ENCODE data around the gene RSAD2. TPM values are rescaled to one million over a fixed set of nuclear protein-coding genes. Genes with fewer than 3 reads are reported as not detected.
"Not testable (repeated sequence)": the region's sequence is repeated elsewhere in the genome, so short reads cannot be mapped to it uniquely, and the experiment has no call there.

The RSAD2 gene
- total RNA-seq, 4 donors from 2014 or later: 1.8 to 7.0 (median 5.7) TPM

DNA sequence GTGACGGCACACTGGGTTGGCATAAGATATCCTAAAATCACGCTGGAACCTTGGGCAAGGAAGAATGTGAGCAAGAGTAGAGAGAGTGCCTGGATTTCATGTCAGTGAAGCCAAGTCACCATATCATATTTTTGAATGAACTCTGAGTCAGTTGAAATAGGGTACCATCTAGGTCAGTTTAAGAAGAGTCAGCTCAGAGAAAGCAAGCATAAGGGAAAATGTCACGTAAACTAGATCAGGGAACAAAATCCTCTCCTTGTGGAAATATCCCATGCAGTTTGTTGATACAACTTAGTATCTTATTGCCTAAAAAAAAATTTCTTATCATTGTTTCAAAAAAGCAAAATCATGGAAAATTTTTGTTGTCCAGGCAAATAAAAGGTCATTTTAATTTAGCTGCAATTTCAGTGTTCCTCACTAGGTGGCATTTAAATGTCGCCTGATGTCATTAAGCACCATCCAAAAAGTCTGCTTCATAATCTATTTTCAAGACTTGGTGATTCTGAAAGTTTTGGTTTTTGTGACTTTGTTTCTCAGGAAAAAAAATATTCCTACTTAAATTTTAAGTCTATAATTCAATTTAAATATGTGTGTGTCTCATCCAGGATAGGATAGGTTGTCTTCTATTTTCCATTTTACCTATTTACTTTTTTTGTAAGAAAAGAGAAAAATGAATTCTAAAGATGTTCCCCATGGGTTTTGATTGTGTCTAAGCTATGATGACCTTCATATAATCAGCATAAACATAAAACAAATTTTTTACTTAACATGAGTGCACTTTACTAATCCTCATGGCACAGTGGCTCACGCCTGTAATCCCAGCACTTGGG is 19.6 kb downstream of the RSAD2 start:
- H3K4me3 ChIP-seq: no peak overlapping the region
- TF ChIP-seq, protein P1, sequence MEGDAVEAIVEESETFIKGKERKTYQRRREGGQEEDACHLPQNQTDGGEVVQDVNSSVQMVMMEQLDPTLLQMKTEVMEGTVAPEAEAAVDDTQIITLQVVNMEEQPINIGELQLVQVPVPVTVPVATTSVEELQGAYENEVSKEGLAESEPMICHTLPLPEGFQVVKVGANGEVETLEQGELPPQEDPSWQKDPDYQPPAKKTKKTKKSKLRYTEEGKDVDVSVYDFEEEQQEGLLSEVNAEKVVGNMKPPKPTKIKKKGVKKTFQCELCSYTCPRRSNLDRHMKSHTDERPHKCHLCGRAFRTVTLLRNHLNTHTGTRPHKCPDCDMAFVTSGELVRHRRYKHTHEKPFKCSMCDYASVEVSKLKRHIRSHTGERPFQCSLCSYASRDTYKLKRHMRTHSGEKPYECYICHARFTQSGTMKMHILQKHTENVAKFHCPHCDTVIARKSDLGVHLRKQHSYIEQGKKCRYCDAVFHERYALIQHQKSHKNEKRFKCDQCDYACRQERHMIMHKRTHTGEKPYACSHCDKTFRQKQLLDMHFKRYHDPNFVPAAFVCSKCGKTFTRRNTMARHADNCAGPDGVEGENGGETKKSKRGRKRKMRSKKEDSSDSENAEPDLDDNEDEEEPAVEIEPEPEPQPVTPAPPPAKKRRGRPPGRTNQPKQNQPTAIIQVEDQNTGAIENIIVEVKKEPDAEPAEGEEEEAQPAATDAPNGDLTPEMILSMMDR (IDR thresholded peaks at IDR 0.05): peak; percentile 50 to 80 (median 72)
- TF ChIP-seq POLR2A (IDR thresholded peaks at IDR 0.05): no peak
- no peaks in the 10 kb centered on the region for H3K9me3 ChIP-seq
- H3K36me3 ChIP-seq: peaks cover 0 to 32% of the 10 kb centered on the region in 2 donors
- WGBS, 2 donors (ENCODE audit: low coverage in 1 of 2): 72 to 76% methylated on average over 5 of the region's 5 CpGs
- no peaks in the 10 kb centered on the region for H3K27me3 ChIP-seq
- H3K27ac ChIP-seq: no peak overlapping the region
- H3K4me1 ChIP-seq: no peaks in the 10 kb centered on the region
- no peak for ATAC-seq

DNA sequence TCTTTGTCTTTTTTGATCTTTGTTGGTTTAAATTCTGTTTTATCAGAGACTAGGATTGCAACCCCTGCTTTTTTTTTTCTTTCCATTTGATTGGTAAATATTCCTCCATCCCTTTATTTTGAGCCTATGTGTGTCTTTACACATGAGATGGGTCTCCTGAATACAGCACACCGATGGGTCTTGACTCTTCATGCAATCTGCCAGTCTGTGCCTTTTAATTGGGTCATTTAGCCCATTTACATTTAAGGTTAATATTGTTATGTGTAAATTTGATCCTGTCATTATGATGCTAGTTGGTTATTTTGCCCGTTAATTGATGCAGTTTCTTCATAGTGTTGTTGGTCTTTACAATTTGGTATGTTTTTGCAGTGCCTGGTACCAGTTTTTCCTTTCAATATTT is 25.0 kb downstream of the RSAD2 start:
- H3K36me3 ChIP-seq, H3K4me3 ChIP-seq, H3K9me3 ChIP-seq, H3K27me3 ChIP-seq, H3K4me1 ChIP-seq, ATAC-seq, H3K27ac ChIP-seq: not testable (repeated sequence)
- WGBS, 2 donors (ENCODE audit: low coverage in 1 of 2): 92 to 100% methylated on average over 2 of the region's 2 CpGs

DNA sequence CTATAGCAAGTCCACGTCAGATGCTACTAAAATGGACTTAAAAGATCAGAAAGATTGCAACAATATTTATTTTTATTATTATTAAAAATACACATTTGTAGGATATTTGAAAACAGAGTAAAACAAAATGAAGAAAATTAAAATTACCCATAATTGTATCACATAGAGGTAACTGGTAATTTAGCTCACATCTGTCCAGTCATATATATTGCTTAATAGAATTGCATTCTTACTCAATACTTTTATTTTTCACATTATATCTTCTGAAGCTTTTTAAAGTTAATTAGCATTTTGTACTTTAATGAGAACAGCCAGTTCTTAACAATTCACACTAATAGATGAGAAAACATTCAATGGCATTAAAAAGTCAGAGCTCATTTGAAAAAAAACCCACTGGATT is 28.1 kb downstream of the RSAD2 start:
- H3K27me3 ChIP-seq: no peaks in the 10 kb centered on the region
- H3K9me3 ChIP-seq: no peaks in the 10 kb centered on the region
- H3K4me1 ChIP-seq: no peaks in the 10 kb centered on the region
- H3K36me3 ChIP-seq: peaks cover 0 to 3% of the 10 kb centered on the region in 2 donors
- H3K27ac ChIP-seq: no peak overlapping the region
- no peak for ATAC-seq
- WGBS, 2 donors (ENCODE audit: low coverage in 1 of 2): 93 to 100% methylated on average over 1 of the region's 1 CpG
- no peak overlapping the region for H3K4me3 ChIP-seq
- TF ChIP-seq POLR2AphosphoS5 (IDR thresholded peaks at IDR 0.05) (no peak), POLR2A (IDR thresholded peaks at IDR 0.05) (no peak)
- TF ChIP-seq, protein P1 (IDR thresholded peaks at IDR 0.05): no peak

DNA sequence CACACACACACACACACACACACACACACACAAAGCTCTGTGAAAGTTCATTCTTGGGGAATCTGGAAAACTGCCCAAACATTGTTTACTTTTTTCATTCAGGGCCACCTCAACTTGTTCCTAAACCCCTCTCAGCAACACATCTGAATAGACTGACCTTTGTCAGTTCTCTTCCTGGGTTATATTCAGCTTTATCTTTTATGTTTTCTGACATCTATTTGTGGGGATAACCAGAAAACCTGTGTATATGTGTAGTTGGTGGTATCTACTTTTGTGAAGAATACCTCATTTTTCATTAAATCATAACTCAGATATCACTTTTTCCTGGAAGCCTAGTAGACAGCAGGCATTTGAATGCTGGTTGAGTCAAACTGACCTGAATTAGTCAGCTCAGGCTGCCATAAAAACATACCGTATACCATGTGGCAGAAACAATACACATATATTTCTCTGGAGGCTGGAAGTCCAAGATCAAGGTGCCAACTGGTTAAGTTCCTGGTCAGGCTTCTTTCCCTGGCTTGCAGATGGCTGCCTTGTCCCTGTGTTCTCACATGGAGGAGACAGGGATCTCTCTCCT is 28.7 kb downstream of the RSAD2 start:
- TF ChIP-seq POLR2A (IDR thresholded peaks at IDR 0.05) (no peak), EP300 (IDR thresholded peaks at IDR 0.05) (no peak), POLR2AphosphoS5 (IDR thresholded peaks at IDR 0.05) (no peak)
- TF ChIP-seq, protein P1 (IDR thresholded peaks at IDR 0.05): no peak
- no peaks in the 10 kb centered on the region for H3K9me3 ChIP-seq
- H3K4me1 ChIP-seq: no peaks in the 10 kb centered on the region
- peaks cover 0 to 3% of the 10 kb centered on the region in 2 donors for H3K36me3 ChIP-seq
- no peak overlapping the region for H3K4me3 ChIP-seq
- H3K27me3 ChIP-seq: no peaks in the 10 kb centered on the region
- H3K27ac ChIP-seq: no peak overlapping the region
- ATAC-seq: no peak
- WGBS, 2 donors (ENCODE audit: low coverage in 1 of 2): 100% methylated on average over 1 of the region's 1 CpG

DNA sequence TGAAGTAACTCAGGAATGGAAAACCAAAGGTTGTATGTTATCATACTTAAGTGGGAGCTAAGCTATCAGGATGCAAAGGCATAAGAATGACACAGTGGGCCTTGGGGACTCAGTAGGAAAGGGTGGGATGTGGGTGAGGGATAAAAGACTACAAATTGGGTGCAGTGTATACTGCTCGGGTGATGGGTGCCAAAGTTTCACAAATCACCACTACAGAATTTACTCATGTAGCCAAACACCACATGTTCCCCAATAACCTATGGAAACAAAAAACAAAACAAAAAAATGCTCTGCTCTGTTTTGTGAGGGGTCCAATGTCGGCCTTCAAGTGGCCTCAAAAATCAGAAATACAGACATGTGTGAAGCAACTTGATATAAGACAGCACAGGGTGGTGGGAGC is 30.7 kb downstream of the RSAD2 start:
- Histone ChIP-seq H3K36me3 (peaks cover 0 to 3% of the 10 kb centered on the region in 2 donors), H3K27ac (no peak overlapping the region), H3K4me3 (no peak overlapping the region), H3K9me3 (no peaks in the 10 kb centered on the region), H3K4me1 (no peaks in the 10 kb centered on the region), H3K27me3 (no peaks in the 10 kb centered on the region)
- 79 to 100% methylated on average over 2 of the region's 2 CpGs for WGBS, 2 donors (ENCODE audit: low coverage in 1 of 2)
- TF ChIP-seq POLR2AphosphoS5 (IDR thresholded peaks at IDR 0.05) (no peak), EP300 (IDR thresholded peaks at IDR 0.05) (no peak), POLR2A (IDR thresholded peaks at IDR 0.05) (no peak)
- TF ChIP-seq, protein P1 (IDR thresholded peaks at IDR 0.05): no peak
- no peak for ATAC-seq
